Adrenal gland (tissue), 5 donors: ENCODE results near the gene TSKS.

ENCODE experiments used
- POLR2A ChIP-seq, 2 donors: fragments of 450-650 bp; IDR thresholded peaks; one replicate each; pipeline ENCODE4 v1.6.1; 2017; ENCODE audit warnings: antibody characterized with exemption in 2 of 2, mild to moderate bottlenecking in 2 of 2, moderate library complexity in 1 of 2
- TF ChIP-seq, protein P1 (sequence below), 6 experiments: fragments of 450-650 bp in 4 of 6; fragments of 200-600 bp in 2 of 6; sonication (generic) in 1 of 6; IDR thresholded peaks; 1 replicate in 5 of 6; 2 replicates in 1 of 6; pipeline versions ENCODE4 v1.5.1 to v1.8.0; 2016 to 2021; ENCODE audit warnings: antibody characterized with exemption in 6 of 6, mild to moderate bottlenecking in 2 of 6, moderate library complexity in 1 of 6
- donor health status: DM: no; HTN: no; CAD: no.

DNA sequence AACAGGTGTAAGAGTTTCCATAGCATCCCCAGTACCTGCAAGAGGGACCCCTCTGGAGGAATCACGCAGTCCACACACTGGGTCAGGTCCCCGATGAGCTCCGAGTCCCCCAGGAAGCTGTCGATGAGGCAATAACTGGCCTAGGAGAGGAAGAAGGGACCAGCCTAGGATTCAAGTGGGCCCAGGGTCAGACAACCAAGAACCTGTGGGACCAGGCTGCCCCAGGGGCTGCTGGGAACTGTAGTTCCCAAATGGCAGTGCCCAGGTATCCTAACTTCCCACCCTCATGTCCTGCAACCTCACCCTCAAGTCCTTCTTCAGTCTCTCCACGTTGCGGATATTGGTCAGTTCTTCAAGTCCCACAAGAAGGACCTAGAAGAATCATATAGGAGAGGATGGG, 48.2 kb upstream of the TSKS start:
- TF ChIP-seq, protein P1, sequence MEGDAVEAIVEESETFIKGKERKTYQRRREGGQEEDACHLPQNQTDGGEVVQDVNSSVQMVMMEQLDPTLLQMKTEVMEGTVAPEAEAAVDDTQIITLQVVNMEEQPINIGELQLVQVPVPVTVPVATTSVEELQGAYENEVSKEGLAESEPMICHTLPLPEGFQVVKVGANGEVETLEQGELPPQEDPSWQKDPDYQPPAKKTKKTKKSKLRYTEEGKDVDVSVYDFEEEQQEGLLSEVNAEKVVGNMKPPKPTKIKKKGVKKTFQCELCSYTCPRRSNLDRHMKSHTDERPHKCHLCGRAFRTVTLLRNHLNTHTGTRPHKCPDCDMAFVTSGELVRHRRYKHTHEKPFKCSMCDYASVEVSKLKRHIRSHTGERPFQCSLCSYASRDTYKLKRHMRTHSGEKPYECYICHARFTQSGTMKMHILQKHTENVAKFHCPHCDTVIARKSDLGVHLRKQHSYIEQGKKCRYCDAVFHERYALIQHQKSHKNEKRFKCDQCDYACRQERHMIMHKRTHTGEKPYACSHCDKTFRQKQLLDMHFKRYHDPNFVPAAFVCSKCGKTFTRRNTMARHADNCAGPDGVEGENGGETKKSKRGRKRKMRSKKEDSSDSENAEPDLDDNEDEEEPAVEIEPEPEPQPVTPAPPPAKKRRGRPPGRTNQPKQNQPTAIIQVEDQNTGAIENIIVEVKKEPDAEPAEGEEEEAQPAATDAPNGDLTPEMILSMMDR (IDR thresholded peaks at IDR 0.05), result no peak
- TF ChIP-seq POLR2A (IDR thresholded peaks at IDR 0.05), result no peak
